Ovary (tissue), 9 donors: ENCODE data around the gene PLEKHN1. TPM values are rescaled to one million over a fixed set of nuclear protein-coding genes. Genes with fewer than 3 reads are reported as not detected.
A peak's percentile ranks its signal among the peaks of the same experiment; 100 is the strongest.
"Not testable (repeated sequence)": the region's sequence is repeated elsewhere in the genome, so short reads cannot be mapped to it uniquely, and the experiment has no call there.

ENCODE experiments used
- DNase-seq, 5 donors: peaks; one replicate each; pipeline ENCODE4 v3.0.0-alpha.2; 2019 to 2020
- H3K27ac ChIP-seq, 2 donors: fragments of 200-600 bp; one replicate each; pipeline versions ENCODE4 v1.5.1 to v1.8.0; 2019 to 2022
- H3K27me3 ChIP-seq: fragments of 200-600 bp; one replicate; pipeline ENCODE4 v1.8.0; 2022
- H3K36me3 ChIP-seq: fragments of 200-600 bp; sonication (generic); one replicate; pipeline ENCODE4 v1.5.1; 2019
- H3K4me1 ChIP-seq: one replicate; pipeline ENCODE4 v1.8.1; 2013; ENCODE audit warnings: mild to moderate bottlenecking, moderate library complexity; ENCODE audit not compliant: insufficient read depth
- H3K4me3 ChIP-seq: fragments of 200-600 bp; sonication (generic); one replicate; pipeline ENCODE4 v1.5.1; 2017
- H3K9me3 ChIP-seq, 2 donors: fragments of 200-600 bp in 1 of 2; sonication (generic) in 1 of 2; one replicate each; pipeline versions ENCODE4 v1.5.1 to v1.8.1; 2013 to 2019; ENCODE audit warnings: mild to moderate bottlenecking in 1 of 2, moderate library complexity in 1 of 2
- EP300 ChIP-seq: sonication (generic); formaldehyde crosslinking; IDR thresholded peaks from one replicate; pipeline ENCODE4 v1.6.1; 2017; ENCODE audit warnings: antibody characterized with exemption
- POLR2A ChIP-seq: fragments of 450-650 bp; IDR thresholded peaks from one replicate; pipeline ENCODE4 v1.6.1; 2017; ENCODE audit warnings: antibody characterized with exemption, mild to moderate bottlenecking, moderate library complexity
- WGBS, 3 donors: extraction: QIAGEN DNeasy Blood & Tissue Kit in 1 of 3; methylation state at CpG; one replicate each; pipeline versions ENCODE4 v1.1.5 to v1.1.7; 2013 to 2017; 5-methylcytosine and 5-hydroxymethylcytosine counted together
- intact Hi-C, 4 donors: fragments of 100-400 bp; cut with DNase I; formaldehyde crosslinking; loops; one replicate each; pipeline versions ENCODE4 v1.11.0 to v1.15.1; 2022 to 2023
- polyA plus RNA-seq, 2 donors: library from polyadenylated mRNA; stranded (reverse); fragments of 200-250 nt in 1 of 2; fragments of 350-450 nt in 1 of 2; fragmentation: Illumina TruSeq in 1 of 2; extraction: RNeasy Lipid Tissue Mini Kit (QIAGEN cat#74804) in 1 of 2; gene quantifications; one replicate each; pipeline ENCODE4 v1.2.3, GENCODE V29; 2013 to 2014
- total RNA-seq, 7 donors: library from RNA; depleted of rRNA in 2 of 7; stranded (reverse); fragments of >200 nt in 2 of 7; fragmentation: NEBNext Ultra II Directional in 3 of 7; extraction: Animal tissue kit (Norgen Biotek cat#: 25700) in 3 of 7; gene quantifications; one replicate each; pipeline versions ENCODE4 v1.1.0 to v1.2.4, GENCODE V29; 2016 to 2023
- TF ChIP-seq, protein P1 (sequence below), 3 donors: fragments of 450-650 bp in 2 of 3; fragments of 200-600 bp in 1 of 3; IDR thresholded peaks; one replicate each; pipeline versions ENCODE4 v1.5.1 to v1.8.0; 2016 to 2022; ENCODE audit warnings: antibody characterized with exemption in 3 of 3, mild to moderate bottlenecking in 1 of 3
- donor health status: DM: no; HTN: no; CAD: no; lungs with moderate emphysema.
- donor health status: DM: no; HTN: no; CAD: no.
- donor health status: Bipolar disorder and iron deficiency.
- donor health status: DM: yes; HTN: yes; CAD: no.
- donor health status: DM: no; HTN: no; CAD: no.
- donor health status: DM: yes; HTN: yes; CAD: no.

Gene PLEKHN1
- total and polyA plus RNA-seq, 9 donors = 0.10 to 0.34 (median 0.16) TPM; not detected in 3

DNA sequence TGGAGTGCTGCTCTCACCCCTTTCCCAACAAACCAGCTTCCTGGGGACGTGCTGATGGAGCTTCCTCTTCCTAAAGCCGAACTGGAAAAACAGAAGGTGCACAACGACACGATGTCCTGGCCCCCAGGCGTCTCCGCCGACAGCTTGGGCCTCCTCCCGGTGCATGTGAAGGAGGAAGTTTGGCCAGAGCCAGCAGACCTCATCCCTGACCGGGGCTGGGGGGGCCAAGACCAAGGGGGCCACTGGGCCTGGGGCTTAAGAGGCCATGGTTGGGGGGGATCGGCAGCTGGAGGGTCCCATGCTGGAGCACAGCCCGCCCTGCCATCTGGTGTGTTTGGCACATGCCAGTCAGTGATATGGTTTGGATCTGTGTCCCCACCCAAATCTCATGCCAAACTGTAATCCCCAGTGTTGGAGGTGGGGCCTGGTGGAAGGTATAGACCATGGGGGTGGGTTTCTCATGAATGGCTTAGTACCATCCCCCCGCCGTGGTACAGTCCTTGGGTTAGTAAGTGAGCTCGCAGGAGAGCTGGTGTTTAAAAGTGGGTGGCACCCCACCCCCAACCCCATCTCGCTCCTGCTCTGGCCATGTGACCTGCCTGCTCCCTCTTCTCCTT is 27.2 kb downstream of the PLEKHN1 start:
- intact Hi-C loops = no loop called here
- Histone ChIP-seq H3K4me3 (no peak overlapping the region), H3K27ac (no peak overlapping the region), H3K9me3 (peaks cover 0 to 4% of the 10 kb centered on the region in 2 donors), H3K36me3 (no peaks in the 10 kb centered on the region), H3K4me1 (peaks cover 3% of the 10 kb centered on the region), H3K27me3 (peaks cover 9% of the 10 kb centered on the region)
- no peak for DNase-seq
- TF ChIP-seq POLR2A (no peak), EP300 (no peak)
- TF ChIP-seq, protein P1, sequence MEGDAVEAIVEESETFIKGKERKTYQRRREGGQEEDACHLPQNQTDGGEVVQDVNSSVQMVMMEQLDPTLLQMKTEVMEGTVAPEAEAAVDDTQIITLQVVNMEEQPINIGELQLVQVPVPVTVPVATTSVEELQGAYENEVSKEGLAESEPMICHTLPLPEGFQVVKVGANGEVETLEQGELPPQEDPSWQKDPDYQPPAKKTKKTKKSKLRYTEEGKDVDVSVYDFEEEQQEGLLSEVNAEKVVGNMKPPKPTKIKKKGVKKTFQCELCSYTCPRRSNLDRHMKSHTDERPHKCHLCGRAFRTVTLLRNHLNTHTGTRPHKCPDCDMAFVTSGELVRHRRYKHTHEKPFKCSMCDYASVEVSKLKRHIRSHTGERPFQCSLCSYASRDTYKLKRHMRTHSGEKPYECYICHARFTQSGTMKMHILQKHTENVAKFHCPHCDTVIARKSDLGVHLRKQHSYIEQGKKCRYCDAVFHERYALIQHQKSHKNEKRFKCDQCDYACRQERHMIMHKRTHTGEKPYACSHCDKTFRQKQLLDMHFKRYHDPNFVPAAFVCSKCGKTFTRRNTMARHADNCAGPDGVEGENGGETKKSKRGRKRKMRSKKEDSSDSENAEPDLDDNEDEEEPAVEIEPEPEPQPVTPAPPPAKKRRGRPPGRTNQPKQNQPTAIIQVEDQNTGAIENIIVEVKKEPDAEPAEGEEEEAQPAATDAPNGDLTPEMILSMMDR (IDR thresholded peaks at IDR 0.05) = no peak
- WGBS, 3 donors = 80% methylated on average over 15 of the region's 15 CpGs

DNA sequence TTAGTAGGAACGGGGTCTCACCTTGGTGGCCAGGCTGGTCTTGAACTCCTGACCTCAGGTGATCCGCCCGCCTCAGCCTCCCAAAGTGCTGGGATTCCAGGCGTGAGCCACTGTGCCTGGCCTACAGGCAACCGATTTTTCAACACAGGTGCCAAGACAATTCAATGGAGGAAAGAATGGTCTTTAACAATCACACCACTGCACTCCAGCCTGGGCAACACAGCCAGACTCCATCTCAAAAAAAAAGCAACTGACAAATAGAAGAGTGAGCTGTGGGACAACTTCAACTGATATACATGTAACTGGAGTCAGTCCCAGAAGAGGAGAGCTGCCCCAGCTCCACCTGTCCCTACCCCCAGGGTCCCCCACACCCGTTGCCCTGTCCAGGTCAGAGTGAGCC is 28.3 kb downstream of the PLEKHN1 start:
- H3K36me3 ChIP-seq, H3K9me3 ChIP-seq, H3K4me3 ChIP-seq, DNase-seq, H3K27ac ChIP-seq, intact Hi-C loops, H3K4me1 ChIP-seq: not testable (repeated sequence)
- peaks cover 11% of the 10 kb centered on the region for H3K27me3 ChIP-seq
- WGBS, 3 donors = 81 to 88% (median 84%) methylated on average over 6 of the region's 6 CpGs

DNA sequence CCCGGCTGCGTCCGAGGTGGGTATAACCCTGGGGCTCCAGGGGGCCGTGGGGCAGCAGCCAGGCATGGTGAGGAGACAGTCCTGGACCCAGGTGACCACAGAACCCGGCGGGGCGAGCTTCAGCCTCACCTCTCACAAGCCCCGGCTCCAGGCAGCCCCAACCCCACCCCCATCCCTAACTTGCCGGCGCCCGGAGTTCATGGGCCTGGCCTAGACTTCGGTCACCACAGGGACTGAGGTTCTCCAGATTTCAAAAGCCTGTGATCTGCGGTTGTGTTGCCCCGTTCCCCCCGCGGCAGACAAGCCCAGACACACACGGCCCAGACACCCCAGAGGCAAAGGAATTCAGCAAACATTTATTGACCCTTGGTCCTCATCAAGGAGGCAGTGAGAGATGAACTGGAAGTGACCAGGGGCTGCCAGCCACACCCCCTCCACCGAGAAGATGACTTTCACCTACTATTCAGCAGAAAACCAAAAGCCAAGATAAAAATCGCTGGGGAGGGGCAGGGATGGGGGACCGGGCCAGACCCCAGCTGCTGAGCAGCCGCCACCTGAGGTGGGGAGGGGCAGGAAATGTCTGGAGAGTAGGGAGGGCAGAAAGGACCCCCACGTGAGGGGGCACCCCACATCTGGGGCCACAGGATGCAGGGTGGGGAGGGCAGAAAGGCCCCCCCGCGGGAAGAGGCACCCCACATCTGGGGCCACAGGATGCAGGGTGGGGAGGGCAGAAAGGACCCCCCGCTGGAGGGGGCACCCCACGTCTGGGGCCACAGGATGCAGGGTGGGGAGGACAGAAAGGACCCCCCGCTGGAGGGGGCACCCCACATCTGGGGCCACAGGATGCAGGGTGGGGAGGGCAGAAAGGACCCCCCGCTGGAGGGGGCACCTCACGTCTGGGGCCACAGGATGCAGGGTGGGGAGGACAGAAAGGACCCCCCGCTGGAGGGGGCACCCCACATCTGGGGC is 29.7 kb downstream of the PLEKHN1 start:
- WGBS, 3 donors = 34 to 50% (median 37%) methylated on average over 25 to 30 of the region's 30 CpGs
- H3K27me3 ChIP-seq = peaks cover 11% of the 10 kb centered on the region
- no peak overlapping the region for H3K27ac ChIP-seq
- no peaks in the 10 kb centered on the region for H3K36me3 ChIP-seq
- TF ChIP-seq, protein P1 (IDR thresholded peaks at IDR 0.05) = no peak
- TF ChIP-seq EP300 = no peak
- no peak for TF ChIP-seq POLR2A
- H3K9me3 ChIP-seq = peaks cover 0 to 4% of the 10 kb centered on the region in 2 donors
- DNase-seq = no peak
- H3K4me1 ChIP-seq = peaks cover 9% of the 10 kb centered on the region
- H3K4me3 ChIP-seq = no peak overlapping the region
- intact Hi-C loops = no loop called here

DNA sequence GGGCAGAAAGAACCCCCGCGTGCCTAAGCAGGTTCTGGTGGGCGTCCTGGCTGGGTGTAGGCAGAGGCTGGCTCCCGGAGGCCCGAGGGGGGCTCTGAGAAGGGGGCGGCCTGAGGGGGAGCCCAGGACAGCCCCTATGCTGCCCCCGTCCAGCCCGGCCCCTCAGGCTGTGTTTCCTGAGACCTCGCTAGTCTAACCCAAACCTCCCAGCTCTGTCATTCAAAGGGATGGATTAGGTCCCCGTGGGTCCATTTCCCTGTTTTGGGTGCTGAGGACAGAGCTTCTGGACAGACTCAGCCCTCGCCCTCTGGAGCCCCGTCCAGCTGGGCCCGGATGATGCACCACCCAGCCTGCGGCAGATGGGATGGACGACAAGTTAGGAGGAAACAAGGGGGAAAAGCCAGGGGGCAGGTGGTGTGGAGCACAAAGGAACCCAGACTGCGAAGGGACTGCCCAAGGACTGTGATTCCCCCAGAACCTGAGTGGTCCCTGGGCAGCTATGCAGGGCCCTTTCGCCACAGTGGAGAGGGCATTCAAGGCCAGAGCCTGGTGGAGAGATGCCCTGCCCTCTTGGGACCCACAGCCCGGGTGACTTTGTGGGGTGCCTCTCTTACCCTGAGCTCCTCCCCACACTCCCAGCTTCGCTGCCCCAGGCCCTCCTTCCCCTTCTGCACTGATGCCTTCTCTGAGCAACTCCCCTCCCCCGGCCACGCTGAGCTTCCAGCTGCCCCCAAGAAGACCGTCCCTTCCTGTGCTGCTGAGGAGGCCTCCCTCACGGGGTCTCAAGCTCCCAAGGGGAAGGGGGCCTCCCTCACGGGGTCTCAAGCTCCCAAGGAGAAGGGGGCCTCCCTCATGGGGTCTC is 30.8 kb downstream of the PLEKHN1 start:
- TF ChIP-seq POLR2A (no peak), EP300 (no peak)
- TF ChIP-seq, protein P1 (IDR thresholded peaks at IDR 0.05) = no peak
- Histone ChIP-seq H3K27ac (no peak overlapping the region), H3K4me1 (peaks cover 9% of the 10 kb centered on the region), H3K9me3 (no peaks in the 10 kb centered on the region), H3K27me3 (peaks cover 11% of the 10 kb centered on the region), H3K4me3 (no peak overlapping the region), H3K36me3 (no peaks in the 10 kb centered on the region)
- peak in 1 of 5 donors; percentile 21 for DNase-seq
- WGBS, 3 donors = 58 to 72% (median 65%) methylated on average over 24 of the region's 24 CpGs
- intact Hi-C loops = no loop called here
